HG03575 (cell line): ENCODE results near the gene ANKRD33B.
A peak's percentile ranks its signal among the peaks of the same experiment; 100 is the strongest.
"Not testable (repeated sequence)": the region's sequence is repeated elsewhere in the genome, so short reads cannot be mapped to it uniquely, and the experiment has no call there.

ENCODE experiments used
- ATAC-seq: cut with Tn5 transposase; IDR thresholded peaks from one replicate; pipeline ENCODE4 v1.9.1; 2021; ENCODE audit not compliant: unreplicated experiment, insufficient number of reproducible peaks, low FRiP score; ENCODE audit errors: extremely low read depth

Gene ANKRD33B

DNA sequence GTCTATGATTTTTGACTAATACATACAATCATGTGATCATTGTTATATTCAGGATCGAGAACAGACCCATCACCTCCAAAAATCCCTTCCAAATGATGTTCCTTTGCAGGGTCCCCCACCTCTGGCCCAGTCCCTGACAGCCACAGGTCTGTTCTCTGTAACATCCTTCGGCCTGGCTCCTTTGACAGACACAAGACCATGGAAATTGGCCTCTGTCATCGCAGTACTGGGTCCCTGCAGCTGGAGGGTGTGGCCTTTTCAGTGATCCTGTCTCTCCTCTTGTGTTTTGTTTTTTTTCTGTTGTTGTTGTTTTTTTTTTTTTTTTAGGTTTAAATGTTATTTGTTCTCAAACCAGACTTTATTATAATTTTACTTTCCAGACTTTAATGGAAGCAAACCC lies 27.4 kb upstream of the ANKRD33B start:
- ATAC-seq: no peak

DNA sequence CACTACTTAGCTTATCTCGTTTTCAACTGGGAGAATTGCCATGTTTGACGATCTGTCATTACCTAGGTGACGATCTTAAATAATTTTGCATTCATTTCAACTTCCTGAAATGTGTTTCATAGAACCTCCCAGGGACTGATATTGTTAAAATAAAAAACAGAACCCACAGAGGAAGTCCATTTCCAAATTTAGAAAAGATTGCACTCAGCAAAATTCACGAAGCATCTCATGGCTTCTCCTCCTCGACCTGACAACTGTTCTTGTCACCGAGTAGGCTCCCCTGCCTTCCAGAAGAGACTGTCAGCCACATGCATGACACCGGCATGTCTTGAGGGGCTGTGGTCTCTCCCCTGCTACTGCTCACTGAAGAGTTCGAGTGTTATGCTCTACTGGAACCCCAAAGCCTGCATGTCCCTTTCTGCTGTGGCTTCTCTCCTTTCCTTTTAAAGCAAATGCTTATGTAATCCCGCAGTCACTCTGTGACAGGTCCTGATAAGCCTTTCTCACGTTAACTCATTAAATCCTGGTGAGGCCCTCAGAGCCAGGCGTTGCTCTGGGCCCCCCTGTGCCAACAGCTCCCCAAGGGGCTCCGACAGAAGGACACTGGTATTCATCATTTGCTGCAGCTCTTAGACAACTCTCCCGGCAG lies 26.8 kb upstream of the ANKRD33B start:
- no peak for ATAC-seq

DNA sequence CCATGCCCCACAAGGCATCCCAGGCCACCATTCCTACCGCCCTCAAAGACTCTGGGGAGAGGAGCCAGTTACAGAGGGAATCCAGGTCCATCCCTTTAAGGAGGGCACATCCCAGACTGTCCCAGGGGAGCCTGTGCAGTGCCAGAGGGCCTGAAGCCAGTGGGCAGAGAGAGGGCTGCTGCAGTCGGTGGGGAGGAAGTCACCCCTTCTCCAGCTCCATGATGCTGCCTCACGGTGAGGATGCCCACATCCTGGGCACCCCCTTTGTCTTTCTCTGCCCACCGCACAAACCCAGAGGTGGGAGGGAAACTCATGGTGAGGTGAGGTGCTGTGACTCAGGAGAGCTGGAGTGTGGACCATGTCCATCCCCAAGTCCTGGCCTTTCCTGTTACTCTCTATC lies 26.2 kb upstream of the ANKRD33B start:
- ATAC-seq: no peak

DNA sequence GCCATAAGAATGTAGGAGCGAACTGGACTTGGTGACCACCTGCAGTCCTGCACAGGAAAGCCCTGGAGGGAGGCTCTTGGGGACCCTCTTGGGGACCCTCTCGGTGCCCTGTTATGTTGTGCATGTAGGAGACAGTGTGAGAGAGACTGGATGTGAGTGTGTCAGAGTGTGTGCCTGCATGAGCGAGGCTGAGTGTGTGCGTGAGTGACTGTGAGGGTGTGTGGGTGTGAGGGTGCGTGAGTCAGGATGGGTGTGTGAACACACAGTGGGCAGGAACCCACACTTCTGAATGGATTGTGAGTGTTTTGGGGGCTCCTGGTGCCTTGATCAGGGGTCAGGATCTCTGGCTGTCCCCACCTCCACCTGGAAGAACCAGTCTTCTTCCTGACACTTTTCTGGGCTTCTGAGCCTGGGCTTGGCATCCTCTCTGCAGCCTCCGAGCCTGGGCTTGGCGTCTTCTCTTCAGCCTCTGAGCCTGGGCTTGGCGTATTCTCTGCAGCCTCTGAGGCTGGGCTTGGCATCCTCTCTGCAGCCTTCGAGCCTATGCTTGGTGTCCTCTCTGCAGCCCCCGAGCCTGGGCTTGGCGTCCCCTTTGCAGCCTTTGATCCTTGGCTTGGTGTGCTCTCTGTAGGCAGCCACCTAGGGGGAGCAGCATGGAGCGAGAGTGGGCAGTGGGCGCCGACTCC lies 25.6 kb upstream of the ANKRD33B start:
- ATAC-seq: no peak

DNA sequence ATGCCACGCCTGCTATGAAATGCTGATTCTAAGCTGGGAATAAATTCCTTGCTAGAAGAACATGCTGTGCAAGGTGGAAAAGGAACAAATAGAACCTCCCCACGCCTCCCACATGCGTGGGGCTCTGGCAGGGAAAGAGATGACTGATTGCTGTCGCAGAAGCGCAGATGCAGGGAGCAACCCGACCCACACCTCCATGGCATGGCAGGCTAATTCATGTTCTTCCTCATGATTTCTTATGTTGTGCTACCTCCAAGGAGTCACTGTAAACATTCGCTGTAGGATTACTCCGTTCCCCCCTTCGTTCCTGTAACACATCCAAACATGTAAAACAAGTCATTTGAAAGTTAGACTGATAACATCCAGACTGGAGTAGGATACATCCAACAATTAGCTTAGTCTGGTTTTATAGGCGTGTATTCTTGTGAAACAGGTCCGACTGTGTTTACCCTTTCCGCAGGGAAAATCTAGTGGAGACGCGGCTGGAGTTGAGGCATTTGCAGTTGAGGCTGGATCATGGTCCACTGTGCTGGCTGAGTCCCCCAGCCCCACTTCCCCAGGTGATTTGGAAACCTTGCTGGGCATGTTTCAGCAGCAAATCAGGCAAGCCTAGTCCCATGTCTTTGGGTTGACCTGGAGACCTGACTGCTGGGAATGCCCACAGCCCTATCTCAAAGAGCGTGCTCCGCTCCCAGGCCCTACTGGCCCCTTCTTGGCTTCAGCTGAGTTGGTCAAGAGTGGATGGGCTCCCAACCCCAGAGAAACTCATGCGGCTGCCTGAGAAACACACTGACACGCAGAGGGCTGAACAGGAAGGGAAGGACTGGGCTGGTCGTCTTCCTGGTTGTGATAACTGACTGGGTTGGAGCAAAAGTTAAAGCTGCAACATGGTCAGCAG lies 24.8 kb upstream of the ANKRD33B start:
- ATAC-seq: no peak

DNA sequence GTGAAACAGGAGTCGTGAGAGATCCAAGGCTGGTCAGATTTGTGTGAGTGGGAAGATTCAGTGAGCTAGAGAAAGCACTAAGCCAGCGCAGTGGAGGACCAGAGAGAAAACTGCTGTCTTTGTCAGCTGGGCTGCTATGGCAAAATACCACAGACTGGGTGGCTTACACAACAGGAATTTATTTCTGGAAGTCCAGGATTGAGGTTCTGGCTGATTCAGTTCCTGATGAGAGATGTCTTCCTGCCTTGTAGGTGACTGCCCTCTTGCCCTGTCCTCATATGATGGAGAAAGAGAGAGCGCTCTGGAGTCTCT lies 24.2 kb upstream of the ANKRD33B start:
- ATAC-seq: no peak

DNA sequence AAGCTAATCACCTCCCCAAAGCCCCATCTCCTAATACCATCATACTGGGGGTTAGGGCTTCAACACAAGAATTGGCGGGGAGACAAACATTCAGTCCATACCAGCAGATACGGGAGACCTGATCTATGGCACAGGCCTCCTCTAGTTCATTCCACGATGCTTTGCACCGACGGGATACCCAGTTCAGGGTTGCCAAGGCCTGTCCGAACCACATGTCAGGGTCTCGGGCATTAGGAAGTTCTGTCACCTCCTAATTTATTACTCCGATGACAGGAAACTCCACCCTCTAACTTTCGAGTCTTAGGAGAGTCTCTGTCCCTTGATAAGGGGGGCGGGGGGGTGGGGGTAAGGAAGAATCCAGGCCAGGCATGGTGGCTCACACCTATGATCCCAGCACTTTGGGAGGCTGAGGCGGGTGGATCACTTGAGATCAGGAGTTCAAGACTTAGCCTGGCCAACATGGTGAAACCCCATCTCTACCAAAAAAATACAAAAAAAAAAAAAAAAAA lies 23.8 kb upstream of the ANKRD33B start:
- ATAC-seq: no peak

DNA sequence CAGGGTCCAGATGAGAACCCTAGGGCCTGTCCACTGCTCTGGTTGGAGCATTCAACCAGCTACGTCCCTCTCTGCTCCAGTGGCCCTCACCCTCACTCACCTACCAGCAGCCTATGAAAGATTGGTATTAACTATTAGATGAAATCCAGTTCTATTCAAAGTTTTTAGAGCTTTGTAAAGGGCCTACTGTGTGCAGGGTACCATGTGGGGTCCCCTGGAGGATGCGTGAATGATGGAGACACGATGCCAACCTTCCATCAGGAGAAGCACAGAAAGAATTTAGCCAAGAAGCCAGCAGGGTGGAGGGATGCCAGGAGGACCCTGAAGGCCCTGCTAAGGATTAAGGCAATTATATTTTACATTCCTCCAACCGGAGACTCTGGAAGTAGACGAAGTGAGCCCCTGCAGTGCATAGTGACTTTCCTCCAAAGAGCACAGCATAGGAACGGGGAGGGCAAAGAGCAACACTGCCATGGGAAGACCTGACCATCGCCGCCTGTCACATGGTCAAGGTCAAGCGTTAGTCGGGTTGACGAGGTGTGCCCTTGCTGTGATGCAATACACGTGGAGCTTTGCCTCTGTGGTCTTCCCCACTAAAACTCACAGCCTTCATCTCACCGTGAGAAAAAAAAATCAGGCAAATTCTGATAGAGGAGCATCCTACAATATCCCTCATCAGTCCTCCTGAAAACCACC lies 22.8 kb upstream of the ANKRD33B start:
- no peak for ATAC-seq

DNA sequence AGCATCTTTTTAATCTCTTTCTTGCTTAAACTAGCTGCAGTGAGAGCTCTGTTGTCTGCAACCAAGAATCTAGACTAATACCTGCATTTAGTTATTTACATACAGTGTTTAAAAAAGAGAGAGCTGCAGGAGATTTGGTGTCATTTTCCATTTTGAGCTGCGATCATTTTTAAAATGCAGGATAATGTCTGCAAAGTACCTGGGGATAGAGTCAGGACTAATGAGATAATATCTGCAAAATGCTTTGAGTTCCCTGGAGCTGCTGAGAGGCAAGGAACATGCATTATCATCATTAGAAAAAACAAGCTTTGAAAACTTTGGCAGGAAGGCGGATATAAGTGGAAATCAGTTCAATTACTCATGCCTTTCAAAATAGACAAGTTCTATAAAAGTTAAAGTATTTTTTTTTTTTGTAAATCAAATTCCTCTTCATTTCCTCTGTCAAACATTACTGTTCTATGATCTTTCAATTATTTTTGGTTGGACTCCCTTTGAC lies 21.8 kb upstream of the ANKRD33B start:
- ATAC-seq: no peak

DNA sequence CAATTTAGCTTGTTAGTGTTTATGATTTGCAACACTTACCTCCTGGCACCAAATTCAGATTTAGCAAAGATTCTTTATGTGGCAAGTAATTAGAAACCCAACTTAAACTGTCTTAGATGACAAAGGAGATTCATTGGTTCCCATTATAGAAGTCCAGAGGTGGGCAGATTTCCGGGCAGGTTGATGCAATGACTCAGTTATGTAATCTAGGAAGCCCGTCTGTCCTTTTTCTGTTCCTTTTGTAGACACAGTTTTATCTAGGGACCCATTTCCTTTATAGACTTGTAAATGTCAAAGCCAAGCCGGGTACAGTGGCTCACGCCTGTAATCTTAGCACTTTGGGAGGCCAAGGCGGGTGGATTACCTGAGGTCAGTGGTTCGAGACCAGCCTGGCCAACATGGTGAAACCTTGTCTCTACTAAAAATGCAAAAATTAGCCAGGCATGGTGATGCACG lies 20.3 kb upstream of the ANKRD33B start:
- ATAC-seq: no peak

DNA sequence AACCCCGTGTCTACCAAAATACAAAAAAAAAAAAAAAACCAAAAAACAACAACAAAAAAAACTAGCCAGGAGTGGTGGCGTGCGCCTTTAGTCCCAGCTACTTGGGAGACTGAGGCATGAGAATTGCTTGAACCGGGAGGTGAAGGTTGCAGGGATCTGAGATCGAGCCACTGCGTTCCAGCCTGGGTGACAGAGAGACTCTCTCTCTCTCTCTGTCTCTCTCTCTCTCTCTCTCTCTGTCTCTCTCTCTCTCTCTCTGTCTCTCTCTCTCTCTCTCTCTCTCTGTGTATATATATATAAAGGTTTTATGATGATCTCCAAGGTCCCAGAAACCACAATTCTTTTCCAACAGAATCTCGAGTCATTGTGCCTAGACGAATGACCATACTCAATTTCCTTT lies 18.8 kb upstream of the ANKRD33B start:
- no peak for ATAC-seq

DNA sequence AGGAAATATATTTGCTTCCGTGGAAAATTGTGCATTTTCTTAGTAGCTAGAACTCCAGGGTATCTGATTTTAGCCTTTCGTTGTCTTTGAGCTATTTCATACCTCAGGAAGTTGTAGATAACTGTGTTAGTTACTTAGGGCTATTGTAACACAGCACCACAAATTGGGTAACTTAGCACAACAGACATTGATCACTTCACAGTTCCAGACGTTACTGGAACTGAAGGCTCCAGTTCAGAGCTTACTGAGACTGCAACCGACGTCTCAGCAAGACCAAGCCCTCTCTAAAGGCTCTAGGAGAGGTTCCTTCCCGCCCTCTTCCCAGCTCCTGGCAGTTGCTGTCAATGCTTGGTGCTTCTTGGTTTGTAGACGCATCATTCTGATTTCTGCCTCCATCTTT lies 17.7 kb upstream of the ANKRD33B start:
- ATAC-seq: no peak

DNA sequence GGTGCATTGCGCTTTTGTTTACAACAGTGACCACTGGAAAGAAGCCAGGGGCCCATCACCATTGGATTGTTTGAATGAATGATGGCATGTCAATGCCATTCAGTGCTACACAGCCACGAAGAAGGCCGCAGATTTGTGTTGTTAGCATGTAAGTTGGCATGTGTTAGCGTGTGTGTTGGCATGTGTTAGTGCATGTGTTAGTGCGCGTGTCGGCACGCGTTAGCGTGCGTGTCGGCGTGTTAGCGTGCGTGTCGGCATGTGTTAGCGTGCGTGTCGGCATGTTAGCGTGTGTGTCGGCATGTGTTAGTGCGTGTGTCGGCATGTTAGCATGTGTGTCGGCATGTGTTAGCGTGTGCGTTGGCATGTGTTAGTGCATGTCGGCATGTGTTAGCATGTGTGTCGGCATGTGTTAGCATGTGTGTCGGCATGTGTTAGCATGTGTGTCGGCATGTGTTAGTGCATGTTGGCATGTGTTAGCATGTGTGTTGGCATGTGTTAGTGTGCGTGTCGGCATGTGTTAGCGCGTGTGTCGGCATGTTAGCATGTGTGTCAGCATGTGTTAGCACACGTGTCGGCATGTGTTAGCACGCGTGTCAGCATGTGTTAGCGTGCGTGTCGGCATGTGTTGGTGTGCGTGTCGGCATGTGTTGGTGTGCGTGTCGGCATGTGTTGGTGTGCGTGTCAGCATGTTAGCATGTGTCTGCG lies 15.3 kb upstream of the ANKRD33B start:
- no peak for ATAC-seq

DNA sequence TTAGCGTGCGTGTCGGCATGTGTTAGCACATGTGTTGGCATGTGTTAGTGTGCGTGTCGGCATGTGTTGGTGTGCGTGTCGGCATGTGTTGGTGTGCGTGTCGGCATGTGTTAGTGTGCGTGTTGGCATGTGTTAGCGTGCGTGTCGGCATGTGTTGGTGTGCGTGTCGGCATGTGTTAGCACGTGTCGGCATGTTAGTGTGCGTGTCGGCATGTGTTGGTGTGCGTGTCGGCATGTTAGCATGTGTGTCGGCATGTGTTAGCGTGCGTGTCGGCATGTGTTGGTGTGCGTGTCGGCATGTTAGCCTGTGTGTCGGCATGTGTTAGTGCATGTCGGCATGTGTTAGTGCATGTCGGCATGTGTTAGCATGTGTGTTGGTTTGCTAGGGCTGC lies 14.8 kb upstream of the ANKRD33B start:
- not testable (repeated sequence) for ATAC-seq

DNA sequence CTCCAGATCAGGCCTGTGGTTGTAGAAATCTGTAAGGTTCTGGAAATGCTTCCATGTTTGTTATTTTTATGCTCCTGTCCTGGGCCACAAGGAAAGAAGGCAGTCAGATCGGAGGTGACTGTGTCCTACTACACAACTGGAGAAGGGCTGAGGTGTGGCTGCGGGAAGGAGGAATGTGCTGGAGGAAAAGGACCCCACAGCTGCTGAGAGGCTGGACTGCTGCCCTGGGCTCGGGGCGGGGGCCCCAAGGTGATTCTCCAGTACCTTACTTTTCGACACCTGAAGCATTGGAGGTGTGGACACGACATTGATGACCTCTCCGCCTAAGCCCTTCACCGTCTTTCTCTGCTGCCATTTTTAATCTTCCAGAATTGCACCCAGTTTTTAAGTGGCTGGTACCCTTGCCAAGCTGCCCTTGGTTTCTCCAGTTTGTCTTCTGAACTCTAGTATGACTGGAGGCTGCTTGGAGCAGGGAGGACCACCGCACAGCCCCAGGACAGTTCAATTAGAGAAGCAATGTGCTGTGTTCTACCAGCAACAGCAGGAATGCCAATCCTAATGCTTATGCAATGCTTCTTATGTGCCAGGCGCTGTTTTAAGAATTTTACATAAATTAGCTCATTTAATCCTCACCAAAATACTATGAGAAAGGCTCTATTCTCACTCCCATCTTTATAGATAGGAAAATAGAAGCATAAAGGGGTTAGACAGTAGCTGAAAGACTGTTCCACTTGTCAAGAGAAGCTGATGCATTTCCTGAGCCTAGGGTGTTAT lies 13.5 kb upstream of the ANKRD33B start:
- no peak for ATAC-seq

DNA sequence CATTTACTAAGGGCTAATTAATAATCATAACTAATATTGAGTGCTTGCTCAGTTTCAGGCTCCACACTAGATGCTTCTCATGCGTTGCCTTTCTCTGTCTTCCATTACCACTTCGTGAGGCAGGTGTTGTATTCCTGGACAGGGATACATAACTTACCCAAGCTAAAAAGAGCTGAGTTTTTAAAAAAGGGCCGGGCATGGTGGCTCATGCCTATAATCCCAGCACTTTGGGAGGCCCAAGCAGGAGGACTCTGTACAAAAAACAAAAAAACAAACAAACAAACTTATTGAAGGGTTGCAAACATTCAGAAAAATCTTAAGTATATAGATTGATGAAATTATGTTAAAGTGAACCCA lies 12.1 kb upstream of the ANKRD33B start:
- no peak for ATAC-seq

DNA sequence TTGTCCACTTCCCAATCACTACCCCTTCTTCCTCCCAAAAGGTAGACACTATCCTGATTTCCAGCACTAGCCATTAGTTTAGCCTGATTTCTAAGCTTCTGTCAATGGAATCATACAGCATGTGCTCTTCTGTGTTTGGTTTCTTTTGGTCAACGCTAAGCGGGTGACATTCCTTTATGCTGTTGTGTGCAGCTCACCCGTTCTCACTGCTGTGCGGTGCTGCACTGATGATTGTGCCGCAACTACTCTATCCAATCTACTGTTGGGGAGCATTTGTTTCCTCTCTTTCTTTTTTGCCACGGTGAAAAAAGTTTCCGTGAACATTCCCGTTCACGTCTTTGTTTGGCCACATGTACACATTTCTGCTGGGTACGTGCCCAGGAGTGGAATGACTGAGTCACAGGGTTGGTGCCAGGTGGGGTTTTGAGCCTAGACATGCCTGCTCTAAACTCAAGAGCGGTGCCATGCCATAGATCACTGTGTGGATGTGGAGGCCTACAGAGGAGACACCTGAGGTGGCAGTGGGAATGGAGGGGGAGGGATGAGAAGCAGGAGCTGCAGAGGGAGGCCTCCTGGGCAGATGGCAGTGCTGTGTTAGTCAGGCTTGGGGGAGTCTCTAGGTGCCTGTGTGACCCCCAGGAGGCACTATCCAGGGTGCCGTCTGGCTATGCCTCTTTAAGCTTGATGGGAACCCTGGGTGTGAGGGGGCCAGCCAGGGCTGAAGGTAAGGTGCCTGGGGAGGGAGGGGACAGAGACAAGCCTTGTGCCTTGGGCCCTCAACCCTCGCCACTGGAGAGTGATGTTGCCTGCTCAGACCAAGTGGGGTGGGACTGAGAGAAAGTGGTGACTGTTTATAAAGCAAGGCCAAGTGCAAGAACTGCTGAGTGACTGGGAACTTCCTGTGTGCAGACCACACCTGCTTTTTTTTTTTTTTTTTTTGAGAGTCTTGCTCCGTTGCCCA lies 11.4 kb upstream of the ANKRD33B start:
- peak; percentile 61 for ATAC-seq
